ENCODE results near the gene MIEF2. TPM values are rescaled to one million over a fixed set of nuclear protein-coding genes. Genes with fewer than 3 reads are reported as not detected.

Gene MIEF2
- total RNA-seq, 3 donors from 2014 or later, result 13.4 to 20.7 (median 16.4) TPM

- Histone ChIP-seq H3K4me1 (ENCODE audit: low read depth) (peaks cover 9% of the 10 kb centered on the region), H3K9me3 (no peaks in the 10 kb centered on the region), H3K36me3 (ENCODE audit: low read depth) (peaks cover 3% of the 10 kb centered on the region), H3K4me3 (no peak overlapping the region)
- intact Hi-C loops (cut with DNase I, micrococcal nuclease), result no loop called here
- ATAC-seq, result no peak
- DNase-seq, result no peak
- TF ChIP-seq CTCF (IDR thresholded peaks at IDR 0.05), result no peak
Observed at GRCh38 chr17:18253947-18254821, 6.3 kb upstream of the MIEF2 start.

GRCh38 chr17:18254888-18255649 lies 5.4 kb upstream of the MIEF2 start:
- Histone ChIP-seq H3K4me1 (ENCODE audit: low read depth) (peaks cover 9% of the 10 kb centered on the region), H3K9me3 (no peaks in the 10 kb centered on the region), H3K4me3 (no peak overlapping the region), H3K36me3 (ENCODE audit: low read depth) (peaks cover 3% of the 10 kb centered on the region)
- intact Hi-C loops (cut with DNase I, micrococcal nuclease), result no loop called here
- TF ChIP-seq CTCF (IDR thresholded peaks at IDR 0.05), result no peak
- ATAC-seq, result no peak
- no peak for DNase-seq

GRCh38 chr17:18256351-18256750 lies 4.1 kb upstream of the MIEF2 start:
- intact Hi-C loops (cut with DNase I, micrococcal nuclease), result no loop called here
- no peaks in the 10 kb centered on the region for H3K9me3 ChIP-seq
- H3K4me1 ChIP-seq (ENCODE audit: low read depth), result peaks cover 11% of the 10 kb centered on the region
- ATAC-seq, result no peak
- no peak for TF ChIP-seq CTCF (IDR thresholded peaks at IDR 0.05)
- peaks cover 3% of the 10 kb centered on the region for H3K36me3 ChIP-seq (ENCODE audit: low read depth)
- no peak overlapping the region for H3K4me3 ChIP-seq
- no peak for DNase-seq

- H3K9me3 ChIP-seq, result no peaks in the 10 kb centered on the region
- H3K4me1 ChIP-seq (ENCODE audit: low read depth), result peaks cover 15% of the 10 kb centered on the region
- intact Hi-C loops (cut with DNase I, micrococcal nuclease), result no loop called here
- ATAC-seq (no peak), DNase-seq (no peak)
- no peak for TF ChIP-seq CTCF (IDR thresholded peaks at IDR 0.05)
- H3K4me3 ChIP-seq, result no peak overlapping the region
- H3K36me3 ChIP-seq (ENCODE audit: low read depth), result peaks cover 3% of the 10 kb centered on the region
Observed at GRCh38 chr17:18256776-18257175, 3.7 kb upstream of the MIEF2 start.

- Histone ChIP-seq H3K9me3 (no peaks in the 10 kb centered on the region), H3K36me3 (ENCODE audit: low read depth) (peaks cover 3% of the 10 kb centered on the region), H3K4me3 (peak overlapping the region; percentile 86), H3K4me1 (ENCODE audit: low read depth) (peaks cover 22% of the 10 kb centered on the region)
- ATAC-seq, result peak; percentile 54
- DNase-seq, result peak; percentile 84 to 85 (median 85)
- no peak for TF ChIP-seq CTCF (IDR thresholded peaks at IDR 0.05)
- intact Hi-C loops (cut with DNase I, micrococcal nuclease), result no loop called here
Observed at GRCh38 chr17:18257268-18257981, 3.0 kb upstream of the MIEF2 start.
